GM12874 (cell line): ENCODE data around the gene SH2D3A.

Experiments
- TF ChIP-seq, protein P1 (sequence below): IDR thresholded peaks from 2 replicates; pipeline ENCODE4 v1.5.1; 2011; ENCODE audit warnings: low read depth, mild to moderate bottlenecking, control low read depth, low read length, moderate library complexity; ENCODE audit not compliant: insufficient read depth

Gene SH2D3A

DNA sequence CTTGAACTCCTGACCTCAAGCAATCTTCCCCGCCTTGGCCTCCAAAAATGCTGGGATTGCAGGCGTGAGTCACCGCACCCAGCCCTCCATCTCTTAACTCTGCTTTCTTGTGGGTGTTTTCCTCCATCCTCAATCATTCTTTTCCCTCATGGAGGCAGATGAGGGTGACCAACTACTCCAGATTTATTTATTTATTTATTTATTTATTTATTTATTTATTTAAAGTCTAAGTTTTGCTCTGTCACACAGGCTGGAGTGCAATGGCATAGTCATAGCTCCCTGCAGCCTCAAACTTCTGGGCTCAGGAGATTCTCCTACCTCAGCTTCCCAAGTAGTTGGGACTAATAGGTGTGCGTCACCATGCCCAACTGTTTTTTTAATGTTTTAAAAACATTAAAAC, 20.2 kb upstream of the SH2D3A start:
- TF ChIP-seq, protein P1, sequence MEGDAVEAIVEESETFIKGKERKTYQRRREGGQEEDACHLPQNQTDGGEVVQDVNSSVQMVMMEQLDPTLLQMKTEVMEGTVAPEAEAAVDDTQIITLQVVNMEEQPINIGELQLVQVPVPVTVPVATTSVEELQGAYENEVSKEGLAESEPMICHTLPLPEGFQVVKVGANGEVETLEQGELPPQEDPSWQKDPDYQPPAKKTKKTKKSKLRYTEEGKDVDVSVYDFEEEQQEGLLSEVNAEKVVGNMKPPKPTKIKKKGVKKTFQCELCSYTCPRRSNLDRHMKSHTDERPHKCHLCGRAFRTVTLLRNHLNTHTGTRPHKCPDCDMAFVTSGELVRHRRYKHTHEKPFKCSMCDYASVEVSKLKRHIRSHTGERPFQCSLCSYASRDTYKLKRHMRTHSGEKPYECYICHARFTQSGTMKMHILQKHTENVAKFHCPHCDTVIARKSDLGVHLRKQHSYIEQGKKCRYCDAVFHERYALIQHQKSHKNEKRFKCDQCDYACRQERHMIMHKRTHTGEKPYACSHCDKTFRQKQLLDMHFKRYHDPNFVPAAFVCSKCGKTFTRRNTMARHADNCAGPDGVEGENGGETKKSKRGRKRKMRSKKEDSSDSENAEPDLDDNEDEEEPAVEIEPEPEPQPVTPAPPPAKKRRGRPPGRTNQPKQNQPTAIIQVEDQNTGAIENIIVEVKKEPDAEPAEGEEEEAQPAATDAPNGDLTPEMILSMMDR, result no peak

GRCh38 chr19:6779206-6779605, 12.0 kb upstream of the SH2D3A start:
- TF ChIP-seq, protein P1, result no peak

DNA sequence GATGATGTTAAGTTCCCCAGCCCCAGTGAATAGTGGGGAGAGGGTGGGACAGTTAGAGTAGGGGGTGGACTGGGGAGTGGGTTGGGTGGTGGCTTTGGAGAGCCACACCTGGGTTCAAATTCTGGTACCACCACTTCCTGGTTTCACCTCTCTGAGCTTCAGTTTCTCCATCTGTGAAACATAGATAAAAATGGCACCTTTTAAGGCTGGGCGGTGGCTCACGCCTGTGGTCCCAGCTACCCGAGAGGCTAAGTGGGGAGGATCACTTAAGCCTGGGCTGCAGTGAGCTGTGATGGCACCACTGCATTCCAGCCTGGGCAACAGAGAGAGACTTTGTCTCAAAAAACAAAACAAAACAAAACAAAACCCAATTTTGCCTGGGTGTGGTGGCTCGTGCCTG, 11.2 kb upstream of the SH2D3A start:
- TF ChIP-seq, protein P1, result no peak

- TF ChIP-seq, protein P1, result no peak
Measured at GRCh38 chr19:6777434-6777833, 10.2 kb upstream of the SH2D3A start.

- TF ChIP-seq, protein P1, result no peak
Measured at GRCh38 chr19:6776999-6777398, 9.8 kb upstream of the SH2D3A start.

DNA sequence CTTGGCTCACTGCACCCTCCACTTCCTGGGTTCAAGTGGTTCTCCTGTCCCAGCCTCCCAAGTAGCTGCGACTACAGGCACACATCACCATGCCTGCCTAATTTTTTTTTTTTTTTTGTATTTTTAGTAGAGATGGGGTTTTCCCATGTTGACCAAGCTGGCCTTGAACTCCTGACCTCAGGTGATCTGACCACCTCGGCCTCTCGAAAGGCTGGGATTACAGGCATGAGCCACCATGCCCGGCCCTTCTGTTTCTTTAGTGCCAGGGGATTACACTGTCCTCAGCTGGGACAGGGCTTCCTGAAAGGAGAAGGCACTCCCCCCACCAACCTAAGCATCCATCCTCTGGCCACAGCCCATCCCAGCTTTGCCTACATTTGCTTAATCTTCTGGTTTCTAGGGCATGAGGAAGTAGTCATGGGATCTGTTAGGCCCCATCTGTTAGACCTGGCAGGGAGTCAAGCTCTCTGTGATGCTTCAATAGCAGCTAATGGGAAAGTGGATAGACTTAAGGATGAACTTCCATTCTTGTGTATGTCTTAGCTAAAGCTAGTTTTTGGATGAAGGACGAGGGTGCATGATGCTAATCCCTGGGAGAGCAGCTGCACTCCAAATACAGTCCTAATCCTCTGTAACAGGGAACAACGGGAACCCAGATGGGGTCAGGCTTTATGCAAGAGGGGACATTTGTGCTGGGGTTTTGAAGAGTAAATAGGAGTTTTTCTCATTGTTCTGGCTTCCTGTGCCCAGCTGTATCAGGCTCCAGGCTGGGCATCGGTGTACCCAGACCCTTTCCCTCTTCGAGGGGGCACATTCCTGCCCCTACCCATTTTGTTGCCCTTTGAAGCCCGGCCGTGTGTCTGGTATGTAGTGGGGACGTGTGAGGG, 7.8 kb upstream of the SH2D3A start:
- TF ChIP-seq, protein P1, result no peak

DNA sequence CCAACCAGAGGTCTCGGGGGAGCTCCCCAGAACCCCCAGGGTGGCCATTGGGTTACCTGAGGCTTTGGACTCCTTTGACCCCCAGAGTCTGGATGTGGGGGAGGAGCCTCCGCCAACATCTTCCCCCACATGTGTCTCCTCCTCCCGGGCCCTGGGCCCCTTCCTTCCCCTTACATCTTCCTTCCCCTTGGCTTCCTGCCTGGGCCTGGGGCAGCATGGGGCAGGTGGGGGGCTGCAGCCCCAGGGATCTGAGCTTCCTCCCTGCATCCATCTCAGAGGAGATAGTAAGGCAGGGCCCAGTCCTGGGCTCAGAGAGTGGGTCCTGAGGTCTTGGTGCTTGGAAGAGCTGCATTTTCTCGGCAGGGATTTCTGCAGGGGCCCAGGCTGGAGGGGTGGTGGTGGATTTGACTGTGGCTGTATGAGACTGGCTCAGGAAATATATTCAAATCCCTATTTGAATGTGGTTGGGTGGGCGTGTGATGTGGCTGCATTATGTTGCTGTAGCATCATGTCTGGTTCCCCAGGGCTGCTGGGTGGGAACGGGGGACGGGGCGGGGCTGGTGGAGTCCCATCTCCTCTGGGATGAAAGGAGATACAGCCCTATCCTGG, 6.2 kb upstream of the SH2D3A start:
- TF ChIP-seq, protein P1, result no peak
